ENCODE data around the gene ADGRG6. TPM values are rescaled to one million over a fixed set of nuclear protein-coding genes. Genes with fewer than 3 reads are reported as not detected.

The ADGRG6 gene
- total and polyA plus RNA-seq, 8 donors: 1.1 to 102 (median 8.9) TPM

- intact Hi-C loops (cut with DNase I; ENCODE audit: low total_unique reads): no loop called here
- no peak for TF ChIP-seq EP300 (IDR thresholded peaks at IDR 0.05)
- no peaks in the 10 kb centered on the region for H3K9me3 ChIP-seq
- WGBS, 5 donors: 14 to 31% (median 23%) methylated on average over 2 of the region's 2 CpGs
- no peaks in the 10 kb centered on the region for H3K27me3 ChIP-seq
- no peak overlapping the region for H3K4me3 ChIP-seq
- H3K27ac ChIP-seq: no peak overlapping the region
- DNase-seq: no peak
- no peaks in the 10 kb centered on the region for H3K36me3 ChIP-seq
- H3K4me1 ChIP-seq: no peaks in the 10 kb centered on the region
These were observed 57.6 kb downstream of the ADGRG6 start for GRCh38 chr6:142359271-142359960.

GRCh38 chr6:142361345-142361744 lies 59.5 kb downstream of the ADGRG6 start:
- no peak for DNase-seq
- H3K36me3 ChIP-seq: no peaks in the 10 kb centered on the region
- H3K4me3 ChIP-seq: no peak overlapping the region
- no peaks in the 10 kb centered on the region for H3K9me3 ChIP-seq
- intact Hi-C loops (cut with DNase I; ENCODE audit: low total_unique reads): no loop called here
- H3K4me1 ChIP-seq: no peaks in the 10 kb centered on the region
- TF ChIP-seq CTCF (IDR thresholded peaks at IDR 0.05): no peak
- no peak for TF ChIP-seq EP300 (IDR thresholded peaks at IDR 0.05)
- no peak for TF ChIP-seq POLR2A (IDR thresholded peaks at IDR 0.05)
- no peak for TF ChIP-seq POLR2AphosphoS5 (IDR thresholded peaks at IDR 0.05)
- H3K27ac ChIP-seq: no peak overlapping the region
- 87 to 93% (median 92%) methylated on average over 5 of the region's 5 CpGs for WGBS, 5 donors
- H3K27me3 ChIP-seq: no peaks in the 10 kb centered on the region

- no peak overlapping the region for H3K4me3 ChIP-seq
- DNase-seq: no peak
- WGBS, 5 donors: 65 to 73% (median 70%) methylated on average over 8 of the region's 8 CpGs
These were observed 60.3 kb downstream of the ADGRG6 start for GRCh38 chr6:142361779-142362750.

DNA sequence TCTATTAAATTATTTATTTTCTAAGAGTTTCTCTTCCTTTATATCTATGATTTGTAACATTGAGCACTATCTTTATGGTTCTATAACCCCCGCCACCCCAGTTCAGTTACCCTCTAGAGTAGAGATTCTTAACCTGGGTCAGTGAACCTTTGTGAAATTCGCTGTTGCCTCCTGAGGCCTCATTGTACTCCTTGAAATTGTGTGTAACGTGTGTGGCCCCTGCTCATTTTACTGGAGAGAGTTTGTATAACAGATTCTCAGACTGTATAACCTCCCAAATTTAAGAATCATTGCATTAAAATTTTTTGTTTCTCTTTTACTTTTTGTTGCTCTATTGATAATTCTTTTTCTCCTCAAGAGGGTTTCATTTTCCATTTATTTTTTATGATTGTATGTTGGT lies 65.3 kb downstream of the ADGRG6 start:
- H3K36me3 ChIP-seq: no peaks in the 10 kb centered on the region
- WGBS, 5 donors: 90 to 95% (median 91%) methylated on average over 3 of the region's 3 CpGs
- no peak overlapping the region for H3K4me3 ChIP-seq
- H3K27ac ChIP-seq: no peak overlapping the region
- DNase-seq: no peak
- intact Hi-C loops (cut with DNase I; ENCODE audit: low total_unique reads): no loop called here
- no peaks in the 10 kb centered on the region for H3K9me3 ChIP-seq
- no peaks in the 10 kb centered on the region for H3K4me1 ChIP-seq
- H3K27me3 ChIP-seq: no peaks in the 10 kb centered on the region
- no peak for TF ChIP-seq EP300 (IDR thresholded peaks at IDR 0.05)

More at GRCh38 chr6:142361779-142362750, 60.3 kb downstream of the ADGRG6 start:
- H3K36me3 ChIP-seq: no peaks in the 10 kb centered on the region
- intact Hi-C loops (cut with DNase I; ENCODE audit: low total_unique reads): no loop called here
- no peak overlapping the region for H3K27ac ChIP-seq
- TF ChIP-seq POLR2A (IDR thresholded peaks at IDR 0.05): no peak
- no peak for TF ChIP-seq POLR2AphosphoS5 (IDR thresholded peaks at IDR 0.05)
- TF ChIP-seq EP300 (IDR thresholded peaks at IDR 0.05): no peak
- no peak for TF ChIP-seq CTCF (IDR thresholded peaks at IDR 0.05)
- H3K27me3 ChIP-seq: no peaks in the 10 kb centered on the region
- no peaks in the 10 kb centered on the region for H3K4me1 ChIP-seq
- H3K9me3 ChIP-seq: no peaks in the 10 kb centered on the region

DNA sequence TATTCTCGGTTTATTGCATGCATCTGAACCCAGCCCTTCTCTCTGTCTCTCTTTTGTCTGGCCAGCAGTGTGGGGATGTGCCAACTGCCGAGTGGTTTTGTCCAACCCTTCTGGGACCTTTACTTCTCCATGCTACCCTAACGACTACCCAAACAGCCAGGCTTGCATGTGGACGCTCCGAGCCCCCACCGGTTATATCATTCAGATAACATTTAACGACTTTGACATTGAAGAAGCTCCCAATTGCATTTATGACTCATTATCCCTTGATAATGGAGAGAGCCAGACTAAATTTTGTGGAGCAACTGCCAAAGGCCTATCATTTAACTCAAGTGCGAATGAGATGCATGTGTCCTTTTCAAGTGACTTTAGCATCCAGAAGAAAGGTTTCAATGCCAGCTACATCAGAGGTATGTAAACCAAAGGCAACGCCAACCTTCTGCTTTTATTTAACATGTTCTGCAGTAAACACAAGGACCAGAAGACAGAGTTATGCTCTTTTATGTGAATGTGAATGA lies 65.8 kb downstream of the ADGRG6 start:
- Histone ChIP-seq H3K27me3 (no peaks in the 10 kb centered on the region), H3K36me3 (no peaks in the 10 kb centered on the region), H3K4me1 (no peaks in the 10 kb centered on the region), H3K27ac (no peak overlapping the region), H3K9me3 (no peaks in the 10 kb centered on the region), H3K4me3 (no peak overlapping the region)
- WGBS, 5 donors: 76 to 86% (median 80%) methylated on average over 9 of the region's 9 CpGs
- TF ChIP-seq CTCF (IDR thresholded peaks at IDR 0.05) (no peak), EP300 (IDR thresholded peaks at IDR 0.05) (no peak), POLR2A (IDR thresholded peaks at IDR 0.05) (no peak), POLR2AphosphoS5 (IDR thresholded peaks at IDR 0.05) (no peak)
- intact Hi-C loops (cut with DNase I; ENCODE audit: low total_unique reads): no loop called here
- DNase-seq: no peak
